ENCODE results near the gene OR4E1.

DNA sequence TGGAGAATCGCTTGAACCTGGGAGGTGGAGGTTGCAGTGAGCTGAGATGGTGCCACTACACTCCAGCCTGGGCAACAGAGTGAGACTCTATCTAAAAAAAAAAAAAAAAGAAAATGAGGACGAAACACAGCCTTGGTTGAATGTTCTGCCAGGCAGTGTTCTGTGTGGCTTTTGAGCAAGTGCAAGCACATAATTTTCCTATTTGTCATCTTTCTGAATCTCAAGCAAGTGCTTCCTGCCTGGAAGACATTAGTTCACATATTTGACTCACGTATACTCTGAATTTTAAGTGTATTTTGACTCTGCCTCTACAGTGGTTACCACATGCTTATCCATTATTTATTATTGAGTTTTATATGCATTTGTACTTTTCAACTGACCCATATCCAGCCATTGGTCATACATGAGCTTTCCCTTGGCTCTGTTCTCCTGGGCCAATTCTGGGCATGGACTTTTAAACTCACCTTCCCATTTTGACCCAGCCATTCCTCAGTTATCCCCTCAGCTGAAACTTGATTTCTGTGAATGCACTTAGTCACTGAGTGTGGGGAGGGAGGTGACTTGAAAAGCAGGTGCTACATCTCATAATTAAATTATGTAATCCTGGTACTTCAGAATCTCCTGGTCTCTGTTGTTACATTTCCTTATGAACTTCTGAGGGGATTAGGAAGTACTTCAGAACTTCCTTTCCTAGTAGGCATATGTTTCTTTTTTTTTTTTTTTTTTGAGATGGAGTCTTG, 47.0 kb downstream of the OR4E1 start:
- TF ChIP-seq HNRNPH1 (optimal IDR thresholded peaks at IDR 0.05; ENCODE audit: low read depth, low read length) (no peak), CREM (IDR thresholded peaks at IDR 0.05; ENCODE audit: low read depth) (no peak), ARID2 (IDR thresholded peaks at IDR 0.05) (no peak), JUN (IDR thresholded peaks at IDR 0.05; ENCODE audit: borderline replicate concordance, low read depth, low read length) (no peak), JUN (CRISPR knock-in tag; IDR thresholded peaks at IDR 0.05; ENCODE audit: borderline replicate concordance) (no peak), ZBED1 (IDR thresholded peaks at IDR 0.05) (no peak), ZNF232 (CRISPR knock-in tag; IDR thresholded peaks at IDR 0.05) (no peak), ZNF239 (CRISPR knock-in tag; IDR thresholded peaks at IDR 0.05) (no peak), PHF8 (IDR thresholded peaks at IDR 0.05; ENCODE audit: borderline replicate concordance, low read length) (no peak)
- TF ChIP-seq, protein P1, sequence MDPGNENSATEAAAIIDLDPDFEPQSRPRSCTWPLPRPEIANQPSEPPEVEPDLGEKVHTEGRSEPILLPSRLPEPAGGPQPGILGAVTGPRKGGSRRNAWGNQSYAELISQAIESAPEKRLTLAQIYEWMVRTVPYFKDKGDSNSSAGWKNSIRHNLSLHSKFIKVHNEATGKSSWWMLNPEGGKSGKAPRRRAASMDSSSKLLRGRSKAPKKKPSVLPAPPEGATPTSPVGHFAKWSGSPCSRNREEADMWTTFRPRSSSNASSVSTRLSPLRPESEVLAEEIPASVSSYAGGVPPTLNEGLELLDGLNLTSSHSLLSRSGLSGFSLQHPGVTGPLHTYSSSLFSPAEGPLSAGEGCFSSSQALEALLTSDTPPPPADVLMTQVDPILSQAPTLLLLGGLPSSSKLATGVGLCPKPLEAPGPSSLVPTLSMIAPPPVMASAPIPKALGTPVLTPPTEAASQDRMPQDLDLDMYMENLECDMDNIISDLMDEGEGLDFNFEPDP (CRISPR knock-in tag; IDR thresholded peaks at IDR 0.05) = no peak
- TF ChIP-seq, protein P2, sequence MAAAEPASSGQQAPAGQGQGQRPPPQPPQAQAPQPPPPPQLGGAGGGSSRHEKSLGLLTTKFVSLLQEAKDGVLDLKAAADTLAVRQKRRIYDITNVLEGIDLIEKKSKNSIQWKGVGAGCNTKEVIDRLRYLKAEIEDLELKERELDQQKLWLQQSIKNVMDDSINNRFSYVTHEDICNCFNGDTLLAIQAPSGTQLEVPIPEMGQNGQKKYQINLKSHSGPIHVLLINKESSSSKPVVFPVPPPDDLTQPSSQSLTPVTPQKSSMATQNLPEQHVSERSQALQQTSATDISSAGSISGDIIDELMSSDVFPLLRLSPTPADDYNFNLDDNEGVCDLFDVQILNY (CRISPR knock-in tag; IDR thresholded peaks at IDR 0.05) = no peak
- TF ChIP-seq, protein P3, sequence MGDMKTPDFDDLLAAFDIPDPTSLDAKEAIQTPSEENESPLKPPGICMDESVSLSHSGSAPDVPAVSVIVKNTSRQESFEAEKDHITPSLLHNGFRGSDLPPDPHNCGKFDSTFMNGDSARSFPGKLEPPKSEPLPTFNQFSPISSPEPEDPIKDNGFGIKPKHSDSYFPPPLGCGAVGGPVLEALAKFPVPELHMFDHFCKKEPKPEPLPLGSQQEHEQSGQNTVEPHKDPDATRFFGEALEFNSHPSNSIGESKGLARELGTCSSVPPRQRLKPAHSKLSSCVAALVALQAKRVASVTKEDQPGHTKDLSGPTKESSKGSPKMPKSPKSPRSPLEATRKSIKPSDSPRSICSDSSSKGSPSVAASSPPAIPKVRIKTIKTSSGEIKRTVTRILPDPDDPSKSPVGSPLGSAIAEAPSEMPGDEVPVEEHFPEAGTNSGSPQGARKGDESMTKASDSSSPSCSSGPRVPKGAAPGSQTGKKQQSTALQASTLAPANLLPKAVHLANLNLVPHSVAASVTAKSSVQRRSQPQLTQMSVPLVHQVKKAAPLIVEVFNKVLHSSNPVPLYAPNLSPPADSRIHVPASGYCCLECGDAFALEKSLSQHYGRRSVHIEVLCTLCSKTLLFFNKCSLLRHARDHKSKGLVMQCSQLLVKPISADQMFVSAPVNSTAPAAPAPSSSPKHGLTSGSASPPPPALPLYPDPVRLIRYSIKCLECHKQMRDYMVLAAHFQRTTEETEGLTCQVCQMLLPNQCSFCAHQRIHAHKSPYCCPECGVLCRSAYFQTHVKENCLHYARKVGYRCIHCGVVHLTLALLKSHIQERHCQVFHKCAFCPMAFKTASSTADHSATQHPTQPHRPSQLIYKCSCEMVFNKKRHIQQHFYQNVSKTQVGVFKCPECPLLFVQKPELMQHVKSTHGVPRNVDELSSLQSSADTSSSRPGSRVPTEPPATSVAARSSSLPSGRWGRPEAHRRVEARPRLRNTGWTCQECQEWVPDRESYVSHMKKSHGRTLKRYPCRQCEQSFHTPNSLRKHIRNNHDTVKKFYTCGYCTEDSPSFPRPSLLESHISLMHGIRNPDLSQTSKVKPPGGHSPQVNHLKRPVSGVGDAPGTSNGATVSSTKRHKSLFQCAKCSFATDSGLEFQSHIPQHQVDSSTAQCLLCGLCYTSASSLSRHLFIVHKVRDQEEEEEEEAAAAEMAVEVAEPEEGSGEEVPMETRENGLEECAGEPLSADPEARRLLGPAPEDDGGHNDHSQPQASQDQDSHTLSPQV (IDR thresholded peaks at IDR 0.05) = no peak
- TF ChIP-seq, protein P4, sequence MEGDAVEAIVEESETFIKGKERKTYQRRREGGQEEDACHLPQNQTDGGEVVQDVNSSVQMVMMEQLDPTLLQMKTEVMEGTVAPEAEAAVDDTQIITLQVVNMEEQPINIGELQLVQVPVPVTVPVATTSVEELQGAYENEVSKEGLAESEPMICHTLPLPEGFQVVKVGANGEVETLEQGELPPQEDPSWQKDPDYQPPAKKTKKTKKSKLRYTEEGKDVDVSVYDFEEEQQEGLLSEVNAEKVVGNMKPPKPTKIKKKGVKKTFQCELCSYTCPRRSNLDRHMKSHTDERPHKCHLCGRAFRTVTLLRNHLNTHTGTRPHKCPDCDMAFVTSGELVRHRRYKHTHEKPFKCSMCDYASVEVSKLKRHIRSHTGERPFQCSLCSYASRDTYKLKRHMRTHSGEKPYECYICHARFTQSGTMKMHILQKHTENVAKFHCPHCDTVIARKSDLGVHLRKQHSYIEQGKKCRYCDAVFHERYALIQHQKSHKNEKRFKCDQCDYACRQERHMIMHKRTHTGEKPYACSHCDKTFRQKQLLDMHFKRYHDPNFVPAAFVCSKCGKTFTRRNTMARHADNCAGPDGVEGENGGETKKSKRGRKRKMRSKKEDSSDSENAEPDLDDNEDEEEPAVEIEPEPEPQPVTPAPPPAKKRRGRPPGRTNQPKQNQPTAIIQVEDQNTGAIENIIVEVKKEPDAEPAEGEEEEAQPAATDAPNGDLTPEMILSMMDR (IDR thresholded peaks at IDR 0.05 in 2 of 3, conservative IDR thresholded peaks at IDR 0.05 in 1 of 3; ENCODE audit: insufficient read depth in 2 of 3, low read depth in 1 of 3, low read length in 3 of 3) = no peak

Measured in K562 (cell line).